ENCODE data around the gene SLC6A2.
"Not testable (repeated sequence)": the region's sequence is repeated elsewhere in the genome, so short reads cannot be mapped to it uniquely, and the experiment has no call there.

Gene SLC6A2

DNA sequence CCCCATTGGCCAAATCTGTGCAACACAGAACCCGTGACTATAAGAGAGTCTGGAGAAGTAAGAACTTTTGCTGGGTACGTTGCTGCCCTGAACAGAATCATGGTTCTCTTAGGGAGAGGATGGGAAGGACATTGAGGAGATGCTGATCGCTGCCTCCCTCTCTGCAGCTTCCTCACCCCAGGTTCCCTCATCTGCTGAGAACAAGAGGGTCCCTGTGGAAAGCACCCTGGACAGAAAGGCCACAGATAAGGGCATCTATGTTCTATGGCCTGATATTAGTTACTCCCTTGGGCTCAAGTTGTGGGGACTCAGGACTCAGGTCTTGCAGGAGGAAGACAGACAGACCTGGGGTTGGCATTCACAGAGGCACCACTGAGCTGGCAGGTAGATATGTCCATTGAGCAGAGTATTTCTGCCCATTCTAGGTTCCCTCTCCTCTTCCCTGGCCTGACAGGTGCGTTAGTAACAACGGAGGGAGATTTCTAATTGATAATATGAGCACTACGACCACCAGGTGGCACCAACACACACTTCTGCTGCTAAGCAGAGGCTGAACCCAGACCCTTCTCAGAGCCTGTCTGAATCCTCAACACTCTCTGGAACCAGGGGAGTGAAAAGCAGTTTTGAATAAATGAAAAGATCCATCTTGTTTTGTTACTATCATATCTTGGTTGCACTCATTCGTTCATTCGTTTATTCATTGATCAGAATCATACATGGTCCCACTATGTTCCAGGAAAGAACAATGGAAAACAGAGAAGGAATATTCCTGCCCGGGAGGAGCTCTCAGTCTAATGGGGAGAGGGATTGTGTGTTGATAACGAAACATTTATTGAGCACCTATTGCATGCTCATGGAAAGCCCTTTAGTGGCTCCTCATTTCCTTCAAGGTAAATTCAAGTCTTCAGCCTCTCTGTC is 56.4 kb downstream of the SLC6A2 start:
- ATAC-seq (no peak), DNase-seq (peak; percentile 71)

DNA sequence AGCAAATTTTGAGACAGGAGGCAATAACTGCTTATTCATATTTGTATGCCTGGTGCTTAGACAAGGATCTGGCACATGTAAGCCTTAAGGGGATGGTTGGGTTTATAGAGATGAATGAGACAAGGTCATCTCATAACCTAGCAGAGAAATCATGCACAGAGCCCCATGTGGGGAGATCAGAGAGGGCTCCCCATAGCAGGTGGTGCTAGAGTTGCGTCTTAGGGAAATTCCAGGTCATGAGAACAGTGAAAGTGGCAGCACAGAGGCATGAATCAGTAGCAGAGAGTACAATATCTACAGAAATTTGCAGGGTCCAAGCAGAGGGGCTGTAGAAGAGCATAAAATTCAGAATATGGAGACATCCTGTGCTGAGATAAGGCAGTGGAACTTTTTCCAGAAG is 57.3 kb downstream of the SLC6A2 start:
- no peak for DNase-seq
- ATAC-seq = no peak

DNA sequence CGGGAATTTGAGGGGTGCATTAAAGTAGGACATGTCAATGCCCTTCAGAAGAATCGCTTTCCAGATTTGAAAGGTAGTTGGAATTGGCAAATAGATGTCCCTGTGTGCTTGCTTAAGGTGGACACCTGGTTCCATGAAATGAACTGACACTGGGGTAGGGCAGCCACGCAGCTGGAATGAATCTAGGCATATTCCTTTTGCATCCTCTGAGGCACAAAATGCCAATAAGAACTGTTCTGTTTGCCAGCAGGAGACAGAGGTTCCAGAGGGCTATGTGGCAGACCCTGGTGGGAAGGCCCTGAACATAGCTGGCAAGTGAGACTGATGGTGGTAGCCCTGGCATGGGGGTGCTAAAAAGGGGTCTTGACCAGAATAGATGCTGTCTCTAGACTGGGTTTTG is 61.5 kb downstream of the SLC6A2 start:
- ATAC-seq (no peak), DNase-seq (no peak)

DNA sequence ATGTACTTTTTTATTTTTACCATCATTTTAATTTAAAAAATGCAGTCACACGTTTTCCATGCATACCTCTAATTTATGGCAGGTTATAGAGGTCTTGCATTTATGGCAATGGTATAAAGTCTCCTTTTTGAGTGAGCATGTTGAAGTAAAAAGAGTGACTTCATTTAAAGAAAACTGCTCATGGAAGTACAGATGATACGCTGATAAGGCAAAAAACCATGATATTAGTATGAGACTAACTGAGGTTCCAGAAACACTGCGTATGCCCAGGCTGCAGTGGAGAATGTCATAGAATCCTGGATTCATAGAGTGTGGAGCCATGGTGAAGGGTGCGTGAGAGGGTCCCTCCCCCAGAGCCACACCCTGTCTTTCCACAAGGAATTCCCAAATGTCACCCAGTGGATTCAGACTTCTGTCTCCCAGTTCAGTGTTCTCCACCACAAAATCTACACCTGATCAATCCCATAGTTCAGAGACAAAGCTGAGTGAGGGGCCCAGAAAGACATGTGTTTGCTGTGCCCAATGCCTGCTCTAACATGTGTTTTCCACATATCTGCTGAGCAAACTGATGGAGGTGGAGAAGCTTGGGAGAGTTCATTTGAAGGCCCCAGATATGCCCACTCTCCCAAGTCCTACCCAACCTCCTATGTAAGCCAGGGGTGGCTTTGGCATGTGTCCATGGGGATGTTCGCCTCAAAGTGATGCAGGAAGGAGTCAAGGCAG is 69.4 kb downstream of the SLC6A2 start:
- no peak for ATAC-seq
- no peak for DNase-seq

DNA sequence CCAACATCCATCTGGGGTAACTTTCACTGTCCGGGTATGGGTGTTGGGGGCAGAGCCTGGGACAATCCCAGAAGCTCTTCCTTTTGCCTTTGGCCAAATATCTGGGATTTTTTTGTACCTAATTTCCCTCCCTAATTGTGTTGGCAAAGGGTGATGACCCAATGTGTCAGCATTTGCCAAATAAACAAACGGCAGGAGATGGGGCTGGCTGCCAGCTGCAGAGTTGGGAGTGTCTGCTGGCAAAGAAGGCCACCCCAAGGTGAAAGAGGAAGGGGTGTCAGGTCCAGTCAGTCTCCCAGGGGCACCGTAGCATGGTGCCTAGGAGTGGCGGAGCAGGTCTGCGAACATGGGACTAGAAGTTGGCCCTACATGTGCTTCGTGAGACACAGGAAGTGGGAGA is 73.0 kb downstream of the SLC6A2 start:
- no peak for DNase-seq

DNA sequence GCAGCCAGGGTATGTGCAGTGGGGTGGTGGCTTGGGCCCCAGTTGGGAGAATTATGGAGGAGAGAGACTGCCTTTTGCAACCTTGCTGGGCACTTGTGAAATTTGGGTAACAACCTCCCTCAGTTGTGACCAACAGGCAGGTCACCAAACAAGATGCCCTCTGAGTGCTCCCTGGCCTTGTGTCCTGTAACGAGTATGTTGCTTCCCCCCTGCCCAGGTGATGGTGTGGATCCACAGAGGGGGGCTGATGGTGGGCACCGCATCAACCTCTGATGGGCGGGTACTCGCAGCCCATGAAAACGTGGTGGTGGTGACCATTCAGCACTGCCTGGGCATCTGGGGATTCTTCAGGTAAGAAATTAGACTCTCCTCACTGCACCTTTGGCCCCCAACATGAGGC is 74.3 kb downstream of the SLC6A2 start:
- no peak for DNase-seq

More for the DNA sequence above, 73.0 kb downstream of the SLC6A2 start:
- ATAC-seq = no peak

DNA sequence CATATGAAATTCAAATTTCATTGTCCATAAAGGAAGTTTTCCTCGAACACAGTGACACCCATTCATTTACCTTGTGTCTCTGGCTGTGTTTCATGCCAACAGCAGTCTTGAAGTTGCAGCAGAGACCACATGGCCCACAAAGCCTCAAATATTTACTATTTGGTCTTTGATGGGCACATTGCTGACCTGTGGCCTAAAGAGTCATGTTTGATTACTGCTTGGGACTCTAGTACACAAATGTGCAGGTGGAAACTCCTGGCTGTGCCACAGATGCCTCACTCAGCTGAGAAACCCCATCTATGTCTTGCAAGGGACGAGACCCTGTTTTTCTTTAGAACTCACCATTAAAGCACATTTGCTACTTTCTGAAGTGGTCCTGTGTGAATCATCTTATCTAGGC is 76.7 kb downstream of the SLC6A2 start:
- DNase-seq (no peak), ATAC-seq (no peak)

More for the DNA sequence above, 74.3 kb downstream of the SLC6A2 start:
- ATAC-seq = no peak

DNA sequence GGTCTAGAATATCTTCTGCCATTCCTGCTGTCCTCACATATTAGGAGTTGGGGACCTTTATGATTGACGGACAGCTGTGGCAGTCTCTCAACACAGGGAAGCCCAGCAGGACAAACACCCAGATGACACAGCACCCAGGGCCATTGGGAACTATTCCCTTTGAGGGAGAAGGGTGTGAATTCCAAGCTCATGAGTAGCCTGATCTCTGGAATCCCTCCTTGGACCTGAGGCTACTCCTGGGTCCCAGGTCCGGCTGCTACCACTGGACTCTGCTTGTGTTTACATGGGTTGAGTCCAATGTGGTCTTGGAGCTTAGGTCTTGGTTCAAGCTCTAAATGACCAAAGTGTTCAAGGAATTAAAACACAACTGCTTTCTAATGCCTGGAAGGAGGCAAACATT is 78.9 kb downstream of the SLC6A2 start:
- ATAC-seq = no peak

DNA sequence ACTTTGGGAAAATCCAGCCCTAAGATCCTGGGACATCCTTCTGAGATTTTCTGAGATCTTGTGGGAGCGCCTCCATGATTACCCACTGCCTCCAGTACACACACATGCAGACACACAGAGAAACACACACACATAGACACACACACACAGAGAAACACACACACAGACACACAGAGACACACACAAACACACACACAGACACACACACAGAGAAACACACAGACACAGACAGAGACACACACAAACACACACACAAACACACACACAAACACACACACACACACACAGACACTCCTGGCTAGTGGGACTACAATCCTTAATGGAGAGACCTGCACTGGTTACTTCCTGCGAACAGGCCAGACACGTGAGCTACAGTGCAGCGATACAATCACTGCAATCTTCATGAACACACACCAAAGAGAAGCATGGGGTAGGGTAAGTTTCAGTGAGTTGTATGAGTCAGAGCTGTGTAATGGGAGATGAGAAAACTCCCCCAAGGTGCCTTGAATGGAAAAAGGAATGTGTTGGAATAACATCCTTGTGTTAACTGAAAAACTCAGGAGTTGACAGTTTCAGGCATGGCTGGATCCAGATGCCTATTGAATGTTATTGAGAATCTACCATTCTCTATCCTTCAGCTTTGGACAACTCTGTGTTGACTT is 79.5 kb downstream of the SLC6A2 start:
- DNase-seq (no peak), ATAC-seq (no peak)

More for the DNA sequence above, 78.9 kb downstream of the SLC6A2 start:
- DNase-seq = no peak

DNA sequence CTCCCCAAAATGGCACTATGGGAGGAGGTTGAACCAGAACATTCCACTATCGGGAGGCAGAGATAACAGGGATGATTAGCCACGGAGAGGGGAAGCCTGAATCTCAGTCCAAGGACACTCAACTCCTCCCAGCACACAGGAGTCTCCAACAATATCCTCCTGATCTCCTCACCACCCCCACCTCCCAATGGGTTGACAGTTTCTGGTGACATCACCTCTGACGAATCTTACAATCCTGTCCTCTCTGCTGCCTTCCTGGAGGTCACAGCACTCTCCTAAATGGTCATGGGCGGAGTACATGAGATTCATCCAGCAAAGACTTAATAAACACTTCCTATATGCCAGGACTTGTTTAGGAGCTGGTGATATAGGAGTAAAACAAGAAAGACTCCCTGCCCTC is 80.9 kb downstream of the SLC6A2 start:
- DNase-seq = no peak
- no peak for ATAC-seq

DNA sequence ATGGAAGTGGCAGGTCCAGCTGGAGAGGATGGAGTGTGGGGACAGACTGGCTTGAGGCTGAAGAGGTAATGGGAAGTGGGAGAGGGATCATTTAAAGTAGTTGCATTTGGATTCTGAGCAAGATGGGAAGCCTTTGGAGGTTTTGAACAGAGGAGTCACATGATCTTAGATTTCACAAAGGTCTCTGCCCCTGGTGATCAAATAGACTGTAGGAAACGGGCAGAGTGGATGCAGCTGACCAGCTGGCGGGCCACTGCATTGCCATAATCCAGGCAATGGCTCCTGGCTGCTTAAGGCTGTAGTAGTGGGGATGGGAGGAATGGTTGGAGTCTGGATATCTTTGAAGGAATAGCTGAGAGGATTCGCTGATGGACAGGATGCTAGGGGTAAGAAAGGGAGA is 81.5 kb downstream of the SLC6A2 start:
- DNase-seq (no peak), ATAC-seq (no peak)

DNA sequence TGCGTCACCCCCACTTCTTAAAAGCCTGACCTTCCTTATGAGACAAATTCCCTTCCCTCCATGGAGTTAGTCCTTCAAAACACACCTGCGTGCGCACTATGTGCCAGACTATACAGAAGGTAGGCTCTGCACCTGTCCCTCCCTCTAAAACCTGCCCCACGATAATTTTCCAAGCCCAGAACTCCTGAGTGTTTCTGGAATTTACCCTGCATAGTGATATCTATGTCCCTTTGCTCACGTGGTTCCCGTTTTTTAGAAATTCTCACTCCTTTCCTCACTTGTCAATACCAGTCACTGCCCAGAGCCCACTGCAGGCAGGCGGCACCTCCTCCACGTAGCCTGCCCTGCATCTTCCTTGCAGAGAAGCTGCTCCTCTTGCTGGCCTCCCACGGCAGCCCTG is 82.2 kb downstream of the SLC6A2 start:
- ATAC-seq (no peak), DNase-seq (no peak)

DNA sequence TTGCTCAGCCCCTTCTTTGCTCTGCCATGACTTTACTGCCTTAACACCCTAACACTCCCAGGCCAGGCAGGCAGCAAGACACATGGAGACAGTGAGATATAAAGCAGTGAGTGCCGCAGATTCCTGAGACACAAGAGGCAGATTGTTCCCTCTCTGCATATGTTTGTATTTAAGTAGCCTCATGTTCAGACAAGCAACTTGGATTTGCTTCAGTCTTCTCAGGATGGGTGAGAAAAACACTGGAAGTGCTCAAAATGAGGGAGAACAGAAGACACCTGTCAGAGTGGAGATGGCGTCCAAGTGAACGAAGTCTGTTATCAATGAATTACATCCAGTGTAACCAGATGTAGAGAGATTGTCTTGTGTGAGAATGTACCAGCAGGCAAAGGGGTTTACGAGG is 90.3 kb downstream of the SLC6A2 start:
- DNase-seq = no peak
- no peak for ATAC-seq

DNA sequence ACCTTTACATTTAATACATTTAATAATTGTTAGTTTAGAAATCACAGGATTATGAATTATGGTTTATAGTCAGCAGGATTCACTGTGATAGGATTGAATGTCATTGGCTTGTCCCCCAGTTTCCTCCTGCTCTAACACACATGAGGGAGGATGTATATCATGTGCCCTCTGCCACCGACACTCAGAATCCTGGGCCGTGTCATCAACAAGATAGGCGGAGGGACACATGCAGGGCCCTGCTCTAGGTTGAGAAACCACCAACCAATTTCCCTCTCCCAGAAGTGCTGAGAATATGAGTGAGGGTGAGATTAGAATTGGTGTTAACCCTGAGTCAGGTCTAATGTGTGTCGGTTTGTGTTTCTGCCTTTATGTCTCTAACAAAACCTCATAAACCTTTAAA is 92.0 kb downstream of the SLC6A2 start:
- no peak for ATAC-seq
- no peak for DNase-seq

DNA sequence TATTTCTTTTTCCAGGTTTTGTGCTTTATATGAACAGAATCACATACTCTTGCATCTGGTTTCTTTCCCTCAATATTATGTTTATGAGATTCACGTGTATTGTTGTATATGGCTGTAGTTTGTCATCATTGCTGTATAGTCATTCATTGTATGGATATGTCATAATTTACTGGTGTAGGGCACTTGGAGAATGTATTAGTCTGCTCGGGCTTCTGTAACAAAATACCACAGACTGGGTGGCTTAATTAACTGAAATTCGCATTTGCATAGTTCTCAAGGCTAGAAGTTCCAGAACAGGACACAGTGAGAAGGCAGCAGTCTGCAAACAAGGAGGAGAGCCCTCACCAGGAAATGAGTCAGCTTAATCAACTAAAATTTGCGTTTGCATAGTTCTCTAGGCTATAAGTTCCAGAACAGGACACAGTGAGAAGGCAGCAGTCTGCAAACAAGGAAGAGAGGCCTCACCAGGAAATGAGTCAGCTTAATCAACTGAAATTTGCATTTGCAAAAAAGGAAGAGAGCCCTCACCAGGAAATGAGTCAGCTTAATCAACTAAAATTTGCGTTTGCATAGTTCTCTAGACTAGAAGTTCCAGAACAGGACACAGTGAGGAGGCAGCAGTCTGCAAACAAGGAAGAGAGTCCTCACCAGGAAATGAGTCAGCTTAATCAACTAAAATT is 96.8 kb downstream of the SLC6A2 start:
- not testable (repeated sequence) for ATAC-seq, DNase-seq

DNA sequence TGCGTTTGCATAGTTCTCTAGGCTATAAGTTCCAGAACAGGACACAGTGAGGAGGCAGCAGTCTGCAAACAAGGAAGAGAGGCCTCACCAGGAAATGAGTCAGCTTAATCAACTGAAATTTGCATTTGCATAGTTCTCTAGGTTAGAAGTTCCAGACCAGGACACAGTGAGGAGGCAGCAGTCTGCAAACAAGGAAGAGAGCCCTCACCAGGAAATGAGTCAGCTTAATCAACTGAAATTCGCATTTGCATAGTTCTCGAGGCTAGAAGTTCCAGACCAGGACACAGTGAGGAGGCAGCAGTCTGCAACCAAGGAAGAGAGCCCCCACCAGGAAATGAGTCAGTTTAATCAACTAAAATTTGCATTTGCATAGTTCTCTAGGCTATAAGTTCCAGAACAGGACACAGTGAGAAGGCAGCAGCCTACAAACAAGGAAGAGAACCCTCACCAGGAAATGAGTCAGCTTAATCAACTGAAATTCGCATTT is 97.4 kb downstream of the SLC6A2 start:
- DNase-seq = peak; percentile 4
- ATAC-seq = not testable (repeated sequence)
